HFF-Myc (cell line): ENCODE measurements around the gene FBXO31.
"Not testable (repeated sequence)": the region's sequence is repeated elsewhere in the genome, so short reads cannot be mapped to it uniquely, and the experiment has no call there.

Source experiments
- DNase-seq: peaks from one replicate; pipeline ENCODE4 v3.0.0-alpha.2; 2011; ENCODE audit warnings: low read depth; ENCODE audit errors: extremely low read depth
- H3K4me3 ChIP-seq: replicated peaks from 2 replicates; pipeline ENCODE4 v1.5.1; 2011; ENCODE audit warnings: low read depth, mild to moderate bottlenecking, control low read depth, low read length
- CTCF ChIP-seq: IDR thresholded peaks from 2 replicates; pipeline ENCODE4 v1.5.1; 2012; ENCODE audit warnings: mild to moderate bottlenecking, low read depth, low read length, control low read depth; ENCODE audit errors: missing control alignments

Gene FBXO31

GRCh38 chr16:87391950-87392820, 8.6 kb upstream of the FBXO31 start, which contains the start of gene MAP1LC3B:
Gene MAP1LC3B (plus strand): TSS chr16:87392336. CDS start chr16:87392428, 92 bp downstream.
- DNase-seq: peak; percentile 84
- H3K4me3 ChIP-seq: peak within 1 kb of the TSS; percentile 76
- TF ChIP-seq CTCF: no peak

- peak overlapping the region; percentile 76 for H3K4me3 ChIP-seq
- TF ChIP-seq CTCF: no peak
- DNase-seq: no peak
Measured at GRCh38 chr16:87391324-87391949, 7.9 kb upstream of the FBXO31 start.

GRCh38 chr16:87390641-87391323, 7.2 kb upstream of the FBXO31 start:
- TF ChIP-seq CTCF: no peak
- peak overlapping the region; percentile 76; the same call in 1 of the 2 replicates for H3K4me3 ChIP-seq
- DNase-seq: no peak

- H3K4me3 ChIP-seq, DNase-seq: not testable (repeated sequence)
Measured at GRCh38 chr16:87389914-87390313, 6.3 kb upstream of the FBXO31 start.

GRCh38 chr16:87389245-87389644, 5.7 kb upstream of the FBXO31 start:
- TF ChIP-seq CTCF: no peak

GRCh38 chr16:87388818-87389134, 5.2 kb upstream of the FBXO31 start:
- no peak for TF ChIP-seq CTCF
- DNase-seq: no peak

More at GRCh38 chr16:87389245-87389644, 5.7 kb upstream of the FBXO31 start:
- no peak overlapping the region for H3K4me3 ChIP-seq
- no peak for DNase-seq

More at GRCh38 chr16:87388818-87389134, 5.2 kb upstream of the FBXO31 start:
- no peak overlapping the region for H3K4me3 ChIP-seq
